ENCODE data around the gene OR1K1.
"Not testable (repeated sequence)": the region's sequence is repeated elsewhere in the genome, so short reads cannot be mapped to it uniquely, and the experiment has no call there.

Gene OR1K1

GRCh38 chr9:122814545-122814944, 14.6 kb downstream of the OR1K1 start:
- DNase-seq: no peak

GRCh38 chr9:122815544-122815943, 15.6 kb downstream of the OR1K1 start:
- no peak for DNase-seq

- no peak for DNase-seq
Observed at GRCh38 chr9:122816163-122816867, 16.4 kb downstream of the OR1K1 start.

DNA sequence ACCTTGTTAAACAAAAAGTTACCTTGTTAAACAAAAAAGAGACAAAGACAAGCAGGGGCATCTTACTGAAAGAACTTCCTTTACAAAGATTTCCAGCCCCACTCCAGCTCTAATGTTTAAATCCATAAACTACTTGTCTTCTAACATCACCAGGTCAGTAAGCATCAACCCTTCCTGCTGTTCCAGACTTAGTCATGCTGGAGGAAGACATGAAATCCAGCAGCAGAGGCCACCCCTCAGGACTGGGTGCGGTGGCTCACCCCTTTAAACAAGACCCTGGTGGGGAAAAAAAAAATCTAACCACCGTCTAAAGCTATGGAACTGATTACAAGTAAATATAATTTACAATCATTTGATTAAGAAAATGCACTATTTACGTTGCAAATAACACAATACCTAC, 19.4 kb downstream of the OR1K1 start:
- no peak for DNase-seq

DNA sequence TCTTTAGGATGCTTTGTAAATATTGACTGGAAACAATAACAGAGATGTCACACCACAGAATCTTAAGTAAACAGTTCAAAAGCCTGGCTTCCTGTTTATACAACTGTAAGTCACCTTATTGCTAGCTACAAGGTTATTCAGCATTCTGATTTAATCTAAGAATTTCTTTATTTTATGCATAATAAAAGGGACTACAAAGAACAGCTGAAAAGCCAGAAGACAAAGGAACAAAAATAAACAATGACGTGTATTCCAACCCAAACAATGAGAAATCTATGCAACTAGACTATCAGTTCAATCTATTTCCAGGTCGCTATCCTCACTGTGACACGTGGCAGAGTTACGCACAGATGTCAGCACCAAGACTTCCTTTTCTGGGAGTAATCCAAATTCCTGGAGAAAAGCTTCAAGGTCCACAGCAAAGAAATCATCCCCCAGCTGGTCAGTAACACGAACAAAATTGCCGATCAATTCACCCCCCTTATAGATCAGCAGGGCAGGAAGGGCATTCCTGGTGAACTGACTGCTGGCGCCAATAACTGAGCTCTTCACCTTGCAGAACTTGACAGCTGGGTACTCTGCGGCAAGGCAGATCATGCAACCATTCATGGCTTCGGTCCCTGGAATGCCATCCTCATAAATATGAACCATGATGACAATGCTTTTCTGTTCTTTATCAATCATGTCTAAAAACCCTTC, 20.0 kb downstream of the OR1K1 start:
- DNase-seq: no peak

DNA sequence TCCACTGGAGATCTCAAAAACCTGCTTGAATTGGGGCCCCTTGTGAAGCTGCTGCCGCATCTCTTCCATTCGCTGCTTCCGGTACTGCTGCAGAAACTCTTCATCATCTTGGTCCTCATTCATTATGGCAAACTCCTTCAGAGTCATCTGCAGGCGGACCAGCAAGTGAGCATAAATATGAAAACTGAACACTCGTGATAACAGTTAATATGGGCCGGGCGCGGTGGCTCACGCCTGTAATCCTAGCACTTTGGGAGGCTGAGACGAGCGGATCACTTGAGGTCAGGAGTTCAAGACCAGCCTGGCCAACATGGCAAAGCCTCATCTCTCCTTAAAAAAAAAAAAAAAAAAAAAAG, 20.5 kb downstream of the OR1K1 start:
- DNase-seq: no peak

- DNase-seq: no peak
Observed at GRCh38 chr9:122821278-122821943, 21.5 kb downstream of the OR1K1 start.

- DNase-seq: no peak
Observed at GRCh38 chr9:122822056-122822455, 22.1 kb downstream of the OR1K1 start.

DNA sequence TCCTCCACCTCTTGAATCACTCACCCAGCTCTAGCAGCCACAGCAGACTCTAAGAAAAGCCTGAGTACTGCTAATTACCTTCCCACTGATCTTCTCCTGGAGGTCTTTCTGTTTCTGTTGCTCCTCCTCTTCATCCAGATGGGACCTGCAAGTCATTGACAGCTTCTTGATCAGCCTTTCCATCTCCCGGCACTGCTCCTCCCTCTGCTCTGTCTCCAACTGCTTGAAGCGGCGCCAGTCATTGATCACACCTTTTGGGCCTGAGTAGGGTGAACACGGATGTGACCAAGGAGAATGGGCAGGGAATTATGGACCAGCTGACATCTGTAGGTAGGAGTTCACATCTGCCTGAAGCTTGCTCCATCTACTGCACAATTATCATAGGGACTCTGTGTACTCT, 23.0 kb downstream of the OR1K1 start:
- DNase-seq: no peak

DNA sequence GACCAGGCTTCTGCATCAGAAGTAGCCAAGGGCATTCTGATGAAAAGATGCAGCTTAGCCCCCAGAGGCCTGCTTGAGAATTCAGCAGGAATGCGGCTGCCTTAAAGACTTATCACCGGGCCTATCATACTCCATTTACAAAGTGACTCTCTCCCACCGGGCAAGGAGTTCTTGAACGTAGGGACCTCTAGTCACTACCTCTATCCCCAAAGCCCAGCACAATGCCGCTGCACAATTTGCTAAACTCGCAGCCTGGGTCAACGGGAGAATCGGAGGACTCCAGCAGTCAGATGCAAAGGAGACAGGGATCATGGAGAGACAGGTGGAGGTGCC, 27.8 kb downstream of the OR1K1 start:
- DNase-seq: no peak

DNA sequence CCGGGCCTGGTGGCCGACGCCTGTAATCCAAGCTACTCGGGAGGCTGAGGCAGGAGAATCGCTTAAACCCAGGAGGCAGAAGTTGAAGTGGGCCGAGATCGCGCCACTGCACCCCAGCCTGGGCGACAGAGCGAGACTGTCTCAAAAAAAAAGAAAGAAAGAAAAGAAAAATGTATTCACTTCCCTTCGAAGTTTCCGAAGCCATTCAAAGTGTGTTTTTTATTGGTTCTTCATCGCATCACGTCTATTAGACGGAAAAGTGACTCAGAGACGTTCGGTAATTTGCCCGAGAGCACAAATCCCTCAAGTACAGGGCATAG, 29.0 kb downstream of the OR1K1 start:
- DNase-seq: not testable (repeated sequence)

GRCh38 chr9:122832194-122832593, 32.3 kb downstream of the OR1K1 start:
- DNase-seq: no peak

DNA sequence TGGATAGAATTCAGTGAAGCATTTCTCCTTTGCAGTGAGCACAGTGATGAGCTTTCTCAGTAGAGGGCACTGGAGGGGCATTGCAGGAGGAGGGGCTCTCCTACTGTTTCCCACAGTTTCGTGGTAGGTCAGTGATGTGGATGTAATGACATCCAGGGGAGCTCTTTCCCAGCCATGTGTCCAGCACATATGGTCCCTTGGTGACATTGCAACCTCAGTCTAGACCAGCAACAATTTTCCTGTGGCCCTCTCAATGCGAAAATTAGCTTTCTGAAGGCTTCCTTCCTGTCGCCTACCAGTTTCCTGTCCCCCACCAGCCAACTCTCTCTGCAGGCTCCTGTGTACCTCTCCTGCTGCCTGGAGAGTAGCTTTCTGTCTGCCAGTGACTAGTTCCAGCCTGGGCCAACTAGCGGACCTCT, 35.4 kb downstream of the OR1K1 start:
- DNase-seq: peak; percentile 69

DNA sequence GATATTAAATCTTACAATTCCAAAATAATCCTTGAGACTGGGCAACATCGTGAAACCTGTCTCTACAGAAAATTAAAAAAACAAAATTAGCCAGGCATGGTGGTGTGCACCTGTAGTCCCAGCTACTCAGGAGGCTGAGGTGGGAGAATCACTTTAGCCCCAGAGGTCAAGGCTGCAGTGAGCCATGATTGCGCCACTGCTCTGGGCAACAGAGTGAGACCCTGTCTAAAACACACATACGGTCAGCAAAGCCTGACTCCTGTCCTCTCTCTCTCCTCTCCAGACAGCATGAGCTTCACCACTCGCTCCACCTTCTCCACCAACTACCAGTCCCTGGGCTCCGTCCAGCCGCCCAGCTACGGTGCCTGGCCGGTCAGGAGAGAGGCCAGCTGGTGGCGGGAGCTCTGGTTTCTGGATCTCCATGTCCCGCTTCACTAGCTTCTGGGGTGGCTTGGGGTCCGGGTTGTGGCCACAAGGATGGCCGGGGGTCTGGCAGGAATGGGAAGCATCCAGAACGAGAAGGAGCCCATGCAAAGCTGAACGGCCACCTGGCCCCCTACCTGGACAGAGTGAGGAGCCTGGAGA, 37.4 kb downstream of the OR1K1 start:
- no peak for DNase-seq

GRCh38 chr9:122838441-122838840, 38.5 kb downstream of the OR1K1 start:
- DNase-seq: not testable (repeated sequence)

DNA sequence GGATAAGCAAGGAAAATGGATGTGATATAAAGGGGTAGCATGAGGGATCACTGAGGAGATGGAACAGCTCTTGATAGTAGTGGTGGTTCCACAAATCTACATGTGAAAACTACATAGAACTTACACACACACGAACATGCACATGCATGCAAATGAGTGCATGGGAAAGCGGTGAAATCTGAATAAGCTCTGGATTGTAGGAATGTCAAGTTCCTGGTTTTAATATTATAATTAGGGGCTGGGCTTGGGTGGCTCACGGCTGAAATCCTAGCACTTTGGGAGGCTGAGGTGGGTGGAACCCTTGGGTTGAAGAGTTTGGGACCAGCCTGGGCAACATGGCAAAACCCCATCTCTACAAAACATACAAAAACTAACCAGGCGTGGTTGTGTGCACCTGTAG, 41.6 kb downstream of the OR1K1 start:
- DNase-seq: no peak

GRCh38 chr9:122844137-122844536, 44.2 kb downstream of the OR1K1 start:
- no peak for DNase-seq

DNA sequence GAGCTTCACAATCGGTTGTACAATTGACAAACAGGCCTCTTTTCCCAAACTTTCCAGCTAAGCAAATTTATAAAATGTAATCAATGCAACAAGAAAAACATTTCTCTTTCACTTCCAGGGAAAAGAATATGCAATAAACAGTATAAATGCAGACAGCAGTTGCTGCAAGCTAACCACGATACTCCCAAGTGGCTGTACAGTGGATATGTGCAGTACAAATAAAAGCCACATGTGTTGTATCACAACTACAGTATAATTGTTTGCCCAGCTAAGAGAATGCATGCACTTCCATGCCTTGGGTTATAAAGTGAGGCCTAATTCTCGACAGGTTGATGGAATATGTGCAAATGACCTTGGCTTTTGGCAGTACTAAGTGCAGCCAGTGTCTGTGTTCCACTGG, 45.2 kb downstream of the OR1K1 start:
- no peak for DNase-seq

DNA sequence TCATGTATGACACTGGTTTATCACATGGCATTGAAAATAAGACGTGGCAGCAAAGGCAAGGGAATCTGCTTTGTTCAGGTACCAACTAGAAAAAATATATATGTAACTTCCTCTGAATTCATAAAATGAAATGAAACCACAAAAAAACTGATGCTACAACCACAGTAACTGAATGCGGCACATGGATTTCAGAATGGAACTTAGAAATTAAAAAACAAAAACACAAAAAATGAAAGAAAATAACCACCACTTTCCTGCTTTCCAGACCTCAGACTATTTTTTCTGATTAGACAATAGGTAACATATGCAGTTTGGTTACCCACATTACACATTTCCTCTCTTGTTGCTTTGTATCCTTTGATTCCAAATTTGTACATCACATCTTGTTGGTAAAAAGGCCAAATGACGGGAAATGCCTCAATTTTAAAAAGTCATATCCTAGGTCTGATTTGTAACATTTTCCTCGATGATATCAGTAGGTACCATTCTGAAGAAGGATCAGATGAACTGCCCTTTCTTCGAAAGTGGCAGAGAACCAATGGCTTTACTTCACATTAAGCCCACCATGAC, 46.5 kb downstream of the OR1K1 start:
- DNase-seq: no peak

- DNase-seq: no peak
Observed at GRCh38 chr9:122848256-122848943, 48.5 kb downstream of the OR1K1 start.
